Panc1 (cell line): ENCODE measurements around the gene DLG2.

Source experiments
- POLR2AphosphoS5 ChIP-seq: IDR thresholded peaks from 2 replicates; pipeline ENCODE4 v1.6.1; 2012; ENCODE audit warnings: mild to moderate bottlenecking, low read depth, low read length, moderate library complexity
- SIN3A ChIP-seq: IDR thresholded peaks from 2 replicates; pipeline ENCODE4 v1.6.1; 2012; ENCODE audit warnings: low read depth, mild to moderate bottlenecking, low read length, moderate library complexity, borderline replicate concordance; ENCODE audit not compliant: insufficient read depth
- TF ChIP-seq, protein P1 (sequence below): fragments of 450-650 bp; IDR thresholded peaks from 2 replicates; pipeline ENCODE4 v1.5.1; 2017; ENCODE audit warnings: mild to moderate bottlenecking
- TF ChIP-seq, protein P2 (sequence below), 2 experiments: IDR thresholded peaks; 2 replicates each; pipeline ENCODE4 v1.6.1; 2011 to 2012; ENCODE audit warnings: low read depth in 2 of 2, control low read depth in 1 of 2, low read length in 1 of 2, mild to moderate bottlenecking in 1 of 2, moderate library complexity in 1 of 2; ENCODE audit not compliant: insufficient read depth in 1 of 2

DNA sequence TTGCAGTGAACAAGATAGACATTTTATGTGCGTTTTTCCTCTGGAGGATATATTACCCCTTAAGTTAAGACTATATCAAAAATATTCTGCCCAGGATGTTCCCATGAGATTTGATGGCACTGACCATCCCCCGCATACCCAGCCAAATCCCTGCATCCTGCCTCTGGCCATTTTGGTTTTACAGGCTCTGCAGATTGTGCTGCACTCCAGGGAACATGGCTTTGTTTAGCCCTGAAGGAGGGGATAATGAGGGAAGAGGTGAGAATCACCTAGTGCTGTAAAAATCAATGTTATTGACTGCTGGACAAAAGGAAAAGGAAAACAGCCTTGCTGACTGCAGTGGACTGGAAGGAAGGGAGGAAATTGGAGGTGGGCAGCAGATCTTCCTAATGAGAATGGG, 717.4 kb downstream of the DLG2 start:
- TF ChIP-seq, protein P1, sequence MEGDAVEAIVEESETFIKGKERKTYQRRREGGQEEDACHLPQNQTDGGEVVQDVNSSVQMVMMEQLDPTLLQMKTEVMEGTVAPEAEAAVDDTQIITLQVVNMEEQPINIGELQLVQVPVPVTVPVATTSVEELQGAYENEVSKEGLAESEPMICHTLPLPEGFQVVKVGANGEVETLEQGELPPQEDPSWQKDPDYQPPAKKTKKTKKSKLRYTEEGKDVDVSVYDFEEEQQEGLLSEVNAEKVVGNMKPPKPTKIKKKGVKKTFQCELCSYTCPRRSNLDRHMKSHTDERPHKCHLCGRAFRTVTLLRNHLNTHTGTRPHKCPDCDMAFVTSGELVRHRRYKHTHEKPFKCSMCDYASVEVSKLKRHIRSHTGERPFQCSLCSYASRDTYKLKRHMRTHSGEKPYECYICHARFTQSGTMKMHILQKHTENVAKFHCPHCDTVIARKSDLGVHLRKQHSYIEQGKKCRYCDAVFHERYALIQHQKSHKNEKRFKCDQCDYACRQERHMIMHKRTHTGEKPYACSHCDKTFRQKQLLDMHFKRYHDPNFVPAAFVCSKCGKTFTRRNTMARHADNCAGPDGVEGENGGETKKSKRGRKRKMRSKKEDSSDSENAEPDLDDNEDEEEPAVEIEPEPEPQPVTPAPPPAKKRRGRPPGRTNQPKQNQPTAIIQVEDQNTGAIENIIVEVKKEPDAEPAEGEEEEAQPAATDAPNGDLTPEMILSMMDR = no peak
- TF ChIP-seq, protein P2, sequence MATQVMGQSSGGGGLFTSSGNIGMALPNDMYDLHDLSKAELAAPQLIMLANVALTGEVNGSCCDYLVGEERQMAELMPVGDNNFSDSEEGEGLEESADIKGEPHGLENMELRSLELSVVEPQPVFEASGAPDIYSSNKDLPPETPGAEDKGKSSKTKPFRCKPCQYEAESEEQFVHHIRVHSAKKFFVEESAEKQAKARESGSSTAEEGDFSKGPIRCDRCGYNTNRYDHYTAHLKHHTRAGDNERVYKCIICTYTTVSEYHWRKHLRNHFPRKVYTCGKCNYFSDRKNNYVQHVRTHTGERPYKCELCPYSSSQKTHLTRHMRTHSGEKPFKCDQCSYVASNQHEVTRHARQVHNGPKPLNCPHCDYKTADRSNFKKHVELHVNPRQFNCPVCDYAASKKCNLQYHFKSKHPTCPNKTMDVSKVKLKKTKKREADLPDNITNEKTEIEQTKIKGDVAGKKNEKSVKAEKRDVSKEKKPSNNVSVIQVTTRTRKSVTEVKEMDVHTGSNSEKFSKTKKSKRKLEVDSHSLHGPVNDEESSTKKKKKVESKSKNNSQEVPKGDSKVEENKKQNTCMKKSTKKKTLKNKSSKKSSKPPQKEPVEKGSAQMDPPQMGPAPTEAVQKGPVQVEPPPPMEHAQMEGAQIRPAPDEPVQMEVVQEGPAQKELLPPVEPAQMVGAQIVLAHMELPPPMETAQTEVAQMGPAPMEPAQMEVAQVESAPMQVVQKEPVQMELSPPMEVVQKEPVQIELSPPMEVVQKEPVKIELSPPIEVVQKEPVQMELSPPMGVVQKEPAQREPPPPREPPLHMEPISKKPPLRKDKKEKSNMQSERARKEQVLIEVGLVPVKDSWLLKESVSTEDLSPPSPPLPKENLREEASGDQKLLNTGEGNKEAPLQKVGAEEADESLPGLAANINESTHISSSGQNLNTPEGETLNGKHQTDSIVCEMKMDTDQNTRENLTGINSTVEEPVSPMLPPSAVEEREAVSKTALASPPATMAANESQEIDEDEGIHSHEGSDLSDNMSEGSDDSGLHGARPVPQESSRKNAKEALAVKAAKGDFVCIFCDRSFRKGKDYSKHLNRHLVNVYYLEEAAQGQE (IDR thresholded peaks at IDR 0.05; ENCODE audit: insufficient read depth in 1 of 2, low read depth in 2 of 2, low read length in 1 of 2) = no peak
- TF ChIP-seq SIN3A (no peak), POLR2AphosphoS5 (no peak)
